NCI-H2196 (cell line): ENCODE results near the gene ZFHX3.
"Not testable (repeated sequence)": the region's sequence is repeated elsewhere in the genome, so short reads cannot be mapped to it uniquely, and the experiment has no call there.

Source experiments
- DNase-seq: peaks from one replicate; lab custom pipeline; 2025; ENCODE audit not compliant: unreplicated experiment; lab: John Stamatoyannopoulos, UW

The ZFHX3 gene

GRCh38 chr16:73023752-73024570 is 24.0 kb downstream of the ZFHX3 start:
- DNase-seq, result no peak

- DNase-seq, result no peak
Measured at GRCh38 chr16:73023320-73023719, 24.6 kb downstream of the ZFHX3 start.

GRCh38 chr16:73022534-73022933 is 25.4 kb downstream of the ZFHX3 start:
- no peak for DNase-seq

- DNase-seq, result no peak
Measured at GRCh38 chr16:73021866-73022495, 25.9 kb downstream of the ZFHX3 start.

- DNase-seq, result peak; percentile 48
Measured at GRCh38 chr16:73020409-73020884, 27.5 kb downstream of the ZFHX3 start.

GRCh38 chr16:73019457-73020362 is 28.2 kb downstream of the ZFHX3 start:
- DNase-seq, result no peak

GRCh38 chr16:73018821-73019456 is 29.0 kb downstream of the ZFHX3 start:
- no peak for DNase-seq

GRCh38 chr16:73017321-73017720 is 30.6 kb downstream of the ZFHX3 start:
- DNase-seq, result no peak

GRCh38 chr16:73016488-73016830 is 31.5 kb downstream of the ZFHX3 start:
- no peak for DNase-seq

GRCh38 chr16:73015612-73016487 is 32.1 kb downstream of the ZFHX3 start:
- DNase-seq, result peak; percentile 56

- no peak for DNase-seq
Measured at GRCh38 chr16:73014768-73015167, 33.2 kb downstream of the ZFHX3 start.

GRCh38 chr16:73013974-73014373 is 34.0 kb downstream of the ZFHX3 start:
- DNase-seq, result no peak

GRCh38 chr16:73012341-73012740 is 35.6 kb downstream of the ZFHX3 start:
- DNase-seq, result no peak

- peak; percentile 59 for DNase-seq
Measured at GRCh38 chr16:73011926-73012325, 36.0 kb downstream of the ZFHX3 start.

- peak; percentile 49 for DNase-seq
Measured at GRCh38 chr16:73010150-73010676, 37.7 kb downstream of the ZFHX3 start.

- DNase-seq, result not testable (repeated sequence)
Measured at GRCh38 chr16:73009710-73010109, 38.2 kb downstream of the ZFHX3 start.

GRCh38 chr16:73006026-73006425 is 41.9 kb downstream of the ZFHX3 start:
- no peak for DNase-seq

- no peak for DNase-seq
Measured at GRCh38 chr16:73002866-73003265, 45.1 kb downstream of the ZFHX3 start.

GRCh38 chr16:73000907-73001521 is 46.9 kb downstream of the ZFHX3 start:
- no peak for DNase-seq
